Cardiac septum (tissue), 1 donor: ENCODE data around the gene CABLES1. TPM values are rescaled to one million over a fixed set of nuclear protein-coding genes. Genes with fewer than 3 reads are reported as not detected.
"Not testable (repeated sequence)": the region's sequence is repeated elsewhere in the genome, so short reads cannot be mapped to it uniquely, and the experiment has no call there.

Experiments
- DNase-seq: peaks from one replicate; pipeline ENCODE4 v3.0.0-alpha.2; 2020; ENCODE audit warnings: low spot score
- intact Hi-C: fragments of 100-400 bp; cut with DNase I; formaldehyde crosslinking; loops from one replicate; pipeline ENCODE4 v1.14.0; 2022
- total RNA-seq: library from RNA; stranded (reverse); fragmentation: NEBNext Ultra II Directional; extraction: Animal tissue kit (Norgen Biotek cat#: 25700); gene quantifications from one replicate; pipeline ENCODE4 v1.2.1, GENCODE V29; 2021
- donor health status: DM: no; HTN: no; CAD: no.

Gene CABLES1
- total RNA-seq, 1 donor from 2014 or later = 1.5 TPM

GRCh38 chr18:23269928-23270327 lies 134.6 kb downstream of the CABLES1 start:
- intact Hi-C loops = loop anchor here (10.0 kb wide), 2 partner anchors 75 to 85 kb away; no protein-coding TSS in a partner anchor
- no peak for DNase-seq

GRCh38 chr18:23270986-23271680 lies 135.8 kb downstream of the CABLES1 start:
- intact Hi-C loops = no loop called here

GRCh38 chr18:23272498-23273232 lies 137.4 kb downstream of the CABLES1 start:
- intact Hi-C loops = no loop called here
- no peak for DNase-seq

More at GRCh38 chr18:23270986-23271680, 135.8 kb downstream of the CABLES1 start:
- DNase-seq = no peak

GRCh38 chr18:23273443-23273966 lies 138.2 kb downstream of the CABLES1 start:
- intact Hi-C loops = no loop called here

GRCh38 chr18:23274638-23275482 lies 139.6 kb downstream of the CABLES1 start:
- intact Hi-C loops = loop anchor here (5.0 kb wide), 1 partner anchor 143 kb away; no protein-coding TSS in a partner anchor
- DNase-seq = no peak

More at GRCh38 chr18:23273443-23273966, 138.2 kb downstream of the CABLES1 start:
- DNase-seq = no peak

- DNase-seq = no peak
- intact Hi-C loops = loop anchor here (5.0 kb wide), 1 partner anchor 144 kb away; no protein-coding TSS in a partner anchor
Observed at GRCh38 chr18:23276451-23276850, 141.2 kb downstream of the CABLES1 start.

GRCh38 chr18:23277399-23277798 lies 142.1 kb downstream of the CABLES1 start:
- DNase-seq = no peak
- intact Hi-C loops = loop anchor here (5.0 kb wide), 1 partner anchor 145 kb away; no protein-coding TSS in a partner anchor

- no peak for DNase-seq
- intact Hi-C loops = loop anchor here (5.0 kb wide), 1 partner anchor 148 kb away; no protein-coding TSS in a partner anchor
Observed at GRCh38 chr18:23279931-23280330, 144.6 kb downstream of the CABLES1 start.

- DNase-seq = no peak
- intact Hi-C loops = no loop called here
Observed at GRCh38 chr18:23280844-23281243, 145.6 kb downstream of the CABLES1 start.

GRCh38 chr18:23281626-23282436 lies 146.5 kb downstream of the CABLES1 start:
- intact Hi-C loops = no loop called here
- no peak for DNase-seq

- no peak for DNase-seq
- intact Hi-C loops = no loop called here
Observed at GRCh38 chr18:23282437-23282781, 147.1 kb downstream of the CABLES1 start.

- intact Hi-C loops = no loop called here
- DNase-seq = no peak
Observed at GRCh38 chr18:23283916-23284430, 148.7 kb downstream of the CABLES1 start.

GRCh38 chr18:23284629-23285028 lies 149.3 kb downstream of the CABLES1 start:
- DNase-seq = no peak
- intact Hi-C loops = no loop called here

- intact Hi-C loops, DNase-seq: not testable (repeated sequence)
Observed at GRCh38 chr18:23285581-23285980, 150.3 kb downstream of the CABLES1 start.

GRCh38 chr18:23291456-23292205 lies 156.3 kb downstream of the CABLES1 start:
- DNase-seq = no peak
- intact Hi-C loops = no loop called here

GRCh38 chr18:23300231-23300805 lies 165.0 kb downstream of the CABLES1 start:
- intact Hi-C loops = no loop called here
- DNase-seq = no peak

GRCh38 chr18:23301972-23302371 lies 166.7 kb downstream of the CABLES1 start:
- no peak for DNase-seq
- intact Hi-C loops = no loop called here

GRCh38 chr18:23302511-23302850 lies 167.2 kb downstream of the CABLES1 start:
- DNase-seq = no peak
- intact Hi-C loops = no loop called here
